Lower lobe of right lung (tissue), 2 donors: Measurements from ENCODE around the gene MACROH2A2. TPM values are rescaled to one million over a fixed set of nuclear protein-coding genes. Genes with fewer than 3 reads are reported as not detected.
"Not testable (repeated sequence)": the region's sequence is repeated elsewhere in the genome, so short reads cannot be mapped to it uniquely, and the experiment has no call there.

Experiments used
- ATAC-seq, 2 donors: fragments of 200-7000 bp; cut with Tn5 transposase; one replicate each; pipeline ENCODE4 v1.9.1; 2020 to 2022; ENCODE audit warnings: mild to moderate bottlenecking in 2 of 2, moderate library complexity in 2 of 2
- DNase-seq: peaks from one replicate; pipeline ENCODE4 v3.0.0-alpha.2; 2020
- H3K27ac ChIP-seq: fragments of 200-600 bp; one replicate; pipeline ENCODE4 v1.8.0; 2022
- H3K27me3 ChIP-seq: fragments of 200-600 bp; one replicate; pipeline ENCODE4 v1.8.0; 2022; ENCODE audit warnings: low read depth
- H3K36me3 ChIP-seq: fragments of 200-600 bp; one replicate; pipeline ENCODE4 v1.8.0; 2022; ENCODE audit warnings: mild to moderate bottlenecking
- H3K4me1 ChIP-seq: fragments of 200-600 bp; one replicate; pipeline ENCODE4 v1.8.0; 2022
- H3K4me3 ChIP-seq: fragments of 200-600 bp; one replicate; pipeline ENCODE4 v1.8.0; 2022; ENCODE audit warnings: mild to moderate bottlenecking
- H3K9me3 ChIP-seq: fragments of 200-600 bp; one replicate; pipeline ENCODE4 v1.8.0; 2022
- CTCF ChIP-seq: fragments of 200-600 bp; IDR thresholded peaks from one replicate; pipeline ENCODE4 v1.8.0; 2022; ENCODE audit warnings: antibody characterized with exemption, mild to moderate bottlenecking
- intact Hi-C: fragments of 100-400 bp; cut with DNase I; formaldehyde crosslinking; loops from one replicate; pipeline ENCODE4 v1.11.0; 2022
- total RNA-seq: library from RNA; stranded (reverse); fragmentation: NEBNext Ultra II Directional; extraction: Animal tissue kit (Norgen Biotek cat#: 25700); gene quantifications from one replicate; pipeline ENCODE4 v1.2.1, GENCODE V29; 2021
- donor health status: DM: no; HTN: yes; CAD: no; lungs with severe emphysema.

The MACROH2A2 gene
- total RNA-seq, 1 donor from 2014 or later, result 6.6 TPM

DNA sequence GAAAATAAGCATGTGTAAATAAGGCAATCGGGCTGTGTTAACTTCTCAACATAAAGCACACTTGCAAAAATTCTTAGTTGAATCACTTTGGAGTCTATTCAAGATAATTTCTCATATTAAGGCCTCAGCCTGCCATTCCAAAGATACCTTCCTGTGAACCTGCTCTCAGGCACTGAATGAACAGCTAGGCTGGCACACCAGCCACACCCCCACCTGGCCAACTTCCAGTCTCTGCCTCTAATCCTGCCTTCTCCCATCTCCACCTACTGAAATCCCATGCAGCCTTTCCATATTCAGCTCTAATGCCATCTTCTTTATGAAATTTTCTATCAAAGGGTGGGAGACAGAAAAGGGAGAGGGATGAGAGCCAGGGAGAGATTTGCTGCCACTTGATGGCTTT lies 17.1 kb upstream of the MACROH2A2 start:
- intact Hi-C loops, result no loop called here
- Histone ChIP-seq H3K4me1 (no peaks in the 10 kb centered on the region), H3K27ac (no peak overlapping the region), H3K27me3 (no peaks in the 10 kb centered on the region), H3K9me3 (peaks cover 14% of the 10 kb centered on the region), H3K36me3 (no peaks in the 10 kb centered on the region), H3K4me3 (no peak overlapping the region)
- no peak for ATAC-seq
- no peak for DNase-seq
- no peak for TF ChIP-seq CTCF

- TF ChIP-seq CTCF, result no peak
- H3K27ac ChIP-seq, result no peak overlapping the region
- no peak overlapping the region for H3K4me3 ChIP-seq
- H3K36me3 ChIP-seq, result no peaks in the 10 kb centered on the region
- H3K4me1 ChIP-seq, result no peaks in the 10 kb centered on the region
- H3K27me3 ChIP-seq, result no peaks in the 10 kb centered on the region
- intact Hi-C loops, result no loop called here
- ATAC-seq (no peak), DNase-seq (no peak)
- H3K9me3 ChIP-seq, result peaks cover 5% of the 10 kb centered on the region
These were observed 13.7 kb upstream of the MACROH2A2 start for GRCh38 chr10:70038923-70039322.

GRCh38 chr10:70041016-70041415 lies 11.6 kb upstream of the MACROH2A2 start:
- no peaks in the 10 kb centered on the region for H3K36me3 ChIP-seq
- no peak for TF ChIP-seq CTCF
- peaks cover 5% of the 10 kb centered on the region for H3K9me3 ChIP-seq

GRCh38 chr10:70041739-70042138 lies 10.9 kb upstream of the MACROH2A2 start:
- H3K36me3 ChIP-seq, intact Hi-C loops, H3K4me3 ChIP-seq, H3K9me3 ChIP-seq, DNase-seq, H3K4me1 ChIP-seq, H3K27me3 ChIP-seq, H3K27ac ChIP-seq, ATAC-seq: not testable (repeated sequence)

More at GRCh38 chr10:70041016-70041415, 11.6 kb upstream of the MACROH2A2 start:
- H3K4me3 ChIP-seq, result no peak overlapping the region
- DNase-seq (no peak), ATAC-seq (no peak)
- intact Hi-C loops, result no loop called here
- no peak overlapping the region for H3K27ac ChIP-seq
- no peaks in the 10 kb centered on the region for H3K27me3 ChIP-seq
- no peaks in the 10 kb centered on the region for H3K4me1 ChIP-seq

DNA sequence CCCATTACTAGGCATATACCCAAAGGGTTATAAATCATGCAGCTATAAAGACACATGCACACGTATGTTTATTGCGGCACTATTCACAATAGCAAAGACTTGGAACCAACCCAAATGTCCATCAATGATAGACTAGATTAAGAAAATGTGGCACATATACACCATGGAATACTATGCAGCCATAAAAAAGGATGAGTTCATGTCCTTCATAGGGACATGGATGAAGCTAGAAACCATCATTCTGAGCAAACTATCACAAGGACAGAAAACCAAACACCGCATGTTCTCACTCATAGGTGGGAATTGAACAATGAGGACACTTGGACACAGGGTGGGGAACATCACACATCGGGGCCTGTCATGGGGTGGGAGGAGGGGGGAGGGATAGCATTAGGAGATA lies 5.6 kb upstream of the MACROH2A2 start:
- H3K4me1 ChIP-seq, intact Hi-C loops, H3K4me3 ChIP-seq, H3K36me3 ChIP-seq, ATAC-seq, DNase-seq, H3K27ac ChIP-seq, H3K9me3 ChIP-seq: not testable (repeated sequence)
- H3K27me3 ChIP-seq, result peaks cover 13% of the 10 kb centered on the region

- Histone ChIP-seq H3K27me3 (peaks cover 22% of the 10 kb centered on the region), H3K36me3 (no peaks in the 10 kb centered on the region), H3K4me3 (no peak overlapping the region), H3K9me3 (no peaks in the 10 kb centered on the region), H3K27ac (no peak overlapping the region), H3K4me1 (peaks cover 8% of the 10 kb centered on the region)
- no peak for TF ChIP-seq CTCF
- intact Hi-C loops, result no loop called here
- no peak for ATAC-seq
- DNase-seq, result no peak
These were observed 4.5 kb upstream of the MACROH2A2 start for GRCh38 chr10:70048030-70048723.
